Measurements from ENCODE around the gene THSD7B.

DNA sequence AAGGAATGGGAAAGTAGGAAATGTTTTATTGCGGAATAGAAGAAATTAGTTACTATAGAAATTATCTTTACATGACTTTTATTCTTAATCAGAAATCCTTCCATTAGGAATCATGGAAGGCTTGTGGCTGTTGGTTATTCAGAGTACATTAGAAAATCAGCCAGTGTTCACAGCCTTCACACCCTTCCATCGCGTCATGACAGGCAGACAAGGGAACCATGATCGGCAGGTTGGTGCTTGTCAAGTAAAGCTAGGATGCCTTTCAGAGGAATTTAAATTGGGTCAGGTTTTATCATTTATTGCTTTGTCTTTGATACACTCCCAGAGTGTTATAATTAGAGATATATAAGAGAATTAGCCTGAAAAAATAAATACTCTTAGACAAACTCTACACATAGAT, 400.6 kb downstream of the THSD7B start:
- TF ChIP-seq, protein P1, sequence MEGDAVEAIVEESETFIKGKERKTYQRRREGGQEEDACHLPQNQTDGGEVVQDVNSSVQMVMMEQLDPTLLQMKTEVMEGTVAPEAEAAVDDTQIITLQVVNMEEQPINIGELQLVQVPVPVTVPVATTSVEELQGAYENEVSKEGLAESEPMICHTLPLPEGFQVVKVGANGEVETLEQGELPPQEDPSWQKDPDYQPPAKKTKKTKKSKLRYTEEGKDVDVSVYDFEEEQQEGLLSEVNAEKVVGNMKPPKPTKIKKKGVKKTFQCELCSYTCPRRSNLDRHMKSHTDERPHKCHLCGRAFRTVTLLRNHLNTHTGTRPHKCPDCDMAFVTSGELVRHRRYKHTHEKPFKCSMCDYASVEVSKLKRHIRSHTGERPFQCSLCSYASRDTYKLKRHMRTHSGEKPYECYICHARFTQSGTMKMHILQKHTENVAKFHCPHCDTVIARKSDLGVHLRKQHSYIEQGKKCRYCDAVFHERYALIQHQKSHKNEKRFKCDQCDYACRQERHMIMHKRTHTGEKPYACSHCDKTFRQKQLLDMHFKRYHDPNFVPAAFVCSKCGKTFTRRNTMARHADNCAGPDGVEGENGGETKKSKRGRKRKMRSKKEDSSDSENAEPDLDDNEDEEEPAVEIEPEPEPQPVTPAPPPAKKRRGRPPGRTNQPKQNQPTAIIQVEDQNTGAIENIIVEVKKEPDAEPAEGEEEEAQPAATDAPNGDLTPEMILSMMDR (IDR thresholded peaks at IDR 0.05) = no peak
- TF ChIP-seq EP300 (IDR thresholded peaks at IDR 0.05) (no peak), POLR2AphosphoS5 (IDR thresholded peaks at IDR 0.05) (no peak)

All from esophagus muscularis mucosa (tissue), 4 donors.